HG02943 (cell line): Measurements from ENCODE around the gene PLCB2.
A peak's percentile ranks its signal among the peaks of the same experiment; 100 is the strongest.

Experiments
- ATAC-seq: cut with Tn5 transposase; IDR thresholded peaks from one replicate; pipeline ENCODE4 v1.9.1; 2021; ENCODE audit warnings: mild to moderate bottlenecking, low read depth, moderate library complexity; ENCODE audit not compliant: unreplicated experiment

The PLCB2 gene

DNA sequence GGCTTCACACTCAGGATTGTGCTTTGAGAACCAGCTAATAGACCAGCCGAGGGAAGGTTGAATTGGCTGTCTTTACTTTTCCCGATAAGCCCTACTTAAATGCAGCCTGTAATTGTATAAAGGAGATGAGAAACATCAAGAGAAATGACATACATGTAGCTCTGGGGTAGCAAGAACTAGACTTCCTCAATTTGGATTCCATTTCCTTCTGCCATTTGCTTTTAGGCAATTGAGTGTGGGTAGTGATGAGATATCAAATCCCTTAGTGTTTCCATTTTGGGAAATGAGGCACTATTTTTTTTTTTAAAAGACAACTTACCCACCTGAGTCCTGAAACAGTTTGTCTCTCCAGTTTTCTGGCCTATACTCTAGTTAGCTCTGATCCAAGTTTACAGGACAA is 18.0 kb upstream of the PLCB2 start:
- no peak for ATAC-seq

GRCh38 chr15:40325188-40325587 is 17.5 kb upstream of the PLCB2 start:
- ATAC-seq, result no peak

GRCh38 chr15:40323953-40324937 is 16.5 kb upstream of the PLCB2 start:
- no peak for ATAC-seq

GRCh38 chr15:40323239-40323952 is 15.7 kb upstream of the PLCB2 start, which contains the start of gene INAFM2:
INAFM2 (plus strand) TSS chr15:40323692; CDS start chr15:40324056, 364 bp downstream.
- ATAC-seq, result peak; percentile 79

- no peak for ATAC-seq
Measured at GRCh38 chr15:40322531-40323238, 14.9 kb upstream of the PLCB2 start.

- no peak for ATAC-seq
Measured at GRCh38 chr15:40320931-40321371, 13.2 kb upstream of the PLCB2 start.

- ATAC-seq, result no peak
Measured at GRCh38 chr15:40320409-40320808, 12.7 kb upstream of the PLCB2 start.

DNA sequence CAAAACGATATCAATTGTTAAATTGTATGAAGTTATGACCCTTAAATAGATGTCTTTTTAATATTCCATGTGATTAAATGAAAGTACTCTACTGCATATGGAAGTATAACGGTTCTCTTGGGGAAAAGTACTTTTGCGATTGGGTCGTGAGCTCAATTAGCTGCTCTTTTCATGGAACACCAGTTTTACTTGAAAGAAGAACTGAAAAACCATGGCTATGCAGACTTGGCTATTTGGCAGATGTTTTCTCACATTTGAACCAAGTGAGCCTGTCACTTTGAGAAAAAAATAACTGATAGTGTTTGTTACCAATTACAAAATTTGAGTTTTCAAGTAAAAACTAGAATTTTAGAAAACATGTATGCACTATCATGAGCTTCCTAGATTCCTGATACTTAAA is 9.8 kb upstream of the PLCB2 start:
- ATAC-seq, result no peak

GRCh38 chr15:40316931-40317330 is 9.2 kb upstream of the PLCB2 start:
- ATAC-seq, result no peak

DNA sequence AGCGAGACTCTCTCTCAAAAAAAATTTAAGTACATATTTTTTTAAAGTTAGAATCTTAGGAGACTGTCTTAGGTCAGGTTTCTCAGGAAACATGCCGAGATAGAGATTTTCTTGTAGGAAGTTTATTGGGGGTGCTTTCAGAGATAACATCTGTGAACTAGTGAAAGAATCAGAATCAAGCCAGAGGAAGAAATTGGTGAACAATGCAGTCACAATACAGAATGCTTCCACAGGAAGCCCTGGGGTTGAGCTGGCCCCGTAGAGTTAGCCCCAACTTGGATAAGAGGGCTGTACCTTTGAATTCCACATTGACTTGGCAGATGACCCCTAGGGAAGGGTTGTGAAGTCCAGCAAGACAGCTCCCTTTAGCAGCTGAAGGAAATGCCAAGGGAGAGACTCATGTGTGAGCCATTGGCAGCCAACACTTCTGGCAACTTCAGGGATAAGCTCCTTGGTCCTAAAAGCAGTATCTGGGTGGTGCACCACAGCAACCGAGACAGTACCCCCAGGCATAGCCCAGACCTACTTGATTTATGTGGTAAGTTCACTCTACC is 7.1 kb upstream of the PLCB2 start:
- no peak for ATAC-seq

DNA sequence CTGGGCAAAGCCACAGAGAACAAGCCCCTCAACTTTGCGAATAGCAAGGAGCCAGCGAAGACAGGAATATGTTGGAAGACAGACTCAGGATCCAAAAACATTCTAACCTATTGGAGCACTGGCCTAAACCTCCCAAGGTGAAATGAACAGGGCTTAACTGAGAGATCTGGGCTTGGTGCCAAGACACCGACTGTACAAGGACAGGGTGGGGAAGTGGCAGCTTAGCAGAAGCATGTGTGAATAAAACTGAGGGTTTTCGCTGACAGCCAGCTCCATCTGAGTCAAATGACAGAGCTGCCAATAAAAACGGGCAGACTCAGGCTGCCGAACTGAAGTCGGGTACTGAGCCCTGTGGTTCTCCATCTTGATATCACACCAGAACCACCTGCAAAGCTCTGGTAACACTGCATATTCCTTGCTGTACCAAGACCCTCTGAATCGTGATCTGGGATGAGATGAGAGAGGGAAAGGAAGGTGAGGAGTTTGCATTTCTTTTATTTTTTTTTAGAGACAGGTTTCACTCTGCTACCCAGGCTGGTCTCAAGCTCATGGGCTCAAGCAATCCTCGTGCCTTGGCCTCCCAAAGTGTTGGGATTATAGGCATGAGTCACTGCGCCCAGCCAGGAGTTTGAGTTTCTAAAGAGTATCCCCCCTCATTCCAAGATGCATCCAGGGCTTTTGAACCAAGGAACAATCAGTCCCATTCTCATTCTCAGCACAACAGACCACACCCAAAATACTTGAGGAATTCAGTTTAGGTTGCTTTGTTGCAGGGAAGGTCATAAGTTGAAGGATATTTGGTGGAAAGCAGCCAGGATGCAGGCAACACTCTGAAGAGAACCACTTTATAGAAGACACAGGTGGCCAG is 6.0 kb upstream of the PLCB2 start:
- ATAC-seq, result no peak

- ATAC-seq, result no peak
Measured at GRCh38 chr15:40312370-40313158, 4.8 kb upstream of the PLCB2 start.

DNA sequence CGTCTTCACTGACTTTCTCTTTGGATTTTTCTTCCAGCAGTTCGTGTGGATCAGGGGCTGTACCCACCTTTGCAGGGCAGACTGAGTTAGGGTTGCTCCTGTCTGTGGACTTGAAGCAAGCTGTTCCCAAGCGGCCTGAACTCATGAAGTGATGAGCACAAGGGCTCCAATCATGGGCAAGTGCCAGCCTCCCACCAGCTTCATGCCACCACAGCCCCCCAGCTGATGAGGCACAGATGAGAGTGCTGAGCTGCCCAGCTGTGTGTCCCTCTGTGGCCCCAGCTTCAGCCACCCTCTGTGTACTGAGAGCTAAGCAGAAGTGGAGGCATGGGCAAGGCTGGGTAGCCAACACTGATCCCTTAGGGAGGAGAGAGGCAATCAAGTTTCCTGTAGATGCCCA is 3.3 kb upstream of the PLCB2 start:
- no peak for ATAC-seq

DNA sequence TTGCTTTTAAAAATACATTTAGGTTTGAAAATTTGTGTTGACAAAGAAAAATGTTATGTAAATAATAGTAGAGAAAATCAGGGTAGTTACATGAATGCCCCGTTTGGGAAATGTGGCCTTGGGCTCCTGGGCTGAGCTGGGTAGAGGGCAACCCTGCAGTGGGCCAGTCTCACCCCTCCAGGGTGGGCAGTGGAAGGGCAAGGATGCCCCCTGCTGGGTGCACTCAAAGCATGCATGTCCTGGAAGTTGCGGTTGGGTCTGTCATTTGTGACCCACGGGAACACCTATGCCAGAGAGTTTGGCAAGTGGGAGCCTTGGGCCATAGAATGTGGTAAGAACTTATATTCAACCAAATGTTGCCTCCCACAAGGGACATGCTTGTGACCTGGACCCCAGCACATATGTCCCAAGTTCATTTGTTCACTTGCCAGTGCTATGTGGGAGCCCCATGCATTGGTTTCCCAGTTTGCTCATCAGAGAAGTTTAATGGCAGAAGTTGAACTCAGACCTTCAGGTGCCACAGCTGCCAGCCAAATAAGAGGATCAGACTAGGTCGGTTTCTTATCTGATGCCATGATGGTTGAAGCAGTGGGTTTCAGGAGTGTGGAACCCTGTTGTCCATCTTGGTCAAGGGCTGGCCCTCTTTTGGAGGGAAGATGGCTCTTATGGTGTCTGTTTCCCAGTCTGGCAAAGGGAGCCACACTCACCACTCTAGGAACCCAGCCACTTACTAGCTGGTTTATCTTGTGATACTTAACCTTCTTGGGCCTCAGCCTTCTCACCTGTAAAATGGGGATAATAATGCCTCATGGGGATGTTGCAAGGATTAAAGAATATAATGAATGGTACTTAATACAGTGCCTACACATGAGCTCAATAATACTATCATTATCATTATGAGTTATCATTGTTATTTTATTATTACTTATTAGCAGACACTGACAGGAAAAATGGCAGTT is 2.5 kb upstream of the PLCB2 start:
- ATAC-seq, result no peak

DNA sequence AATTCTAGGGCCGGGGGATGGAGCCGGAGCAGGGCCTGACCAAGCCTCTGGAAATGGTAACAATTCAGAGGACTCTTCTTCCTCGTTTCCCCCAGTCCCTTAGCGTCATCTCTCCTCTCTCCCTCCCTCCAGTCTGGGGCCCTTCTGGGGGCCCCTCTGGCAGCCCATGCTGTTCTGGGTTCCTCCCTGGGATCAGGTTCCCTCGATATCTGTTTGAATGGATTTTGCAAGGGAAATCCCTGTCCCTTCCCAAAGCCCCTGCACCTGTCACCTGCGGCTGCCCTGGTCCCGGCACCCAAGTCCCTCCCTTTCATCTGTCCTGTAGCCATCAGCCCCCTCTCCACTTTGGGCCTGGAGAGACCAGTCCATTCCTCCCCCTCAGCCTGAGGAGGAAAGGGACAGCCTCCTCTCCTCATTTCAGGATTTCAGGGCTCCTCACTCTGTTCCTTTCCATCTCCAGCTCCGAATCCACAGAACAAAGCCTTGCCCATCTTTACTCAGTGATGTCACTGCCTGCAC is 1.7 kb upstream of the PLCB2 start:
- ATAC-seq, result no peak

DNA sequence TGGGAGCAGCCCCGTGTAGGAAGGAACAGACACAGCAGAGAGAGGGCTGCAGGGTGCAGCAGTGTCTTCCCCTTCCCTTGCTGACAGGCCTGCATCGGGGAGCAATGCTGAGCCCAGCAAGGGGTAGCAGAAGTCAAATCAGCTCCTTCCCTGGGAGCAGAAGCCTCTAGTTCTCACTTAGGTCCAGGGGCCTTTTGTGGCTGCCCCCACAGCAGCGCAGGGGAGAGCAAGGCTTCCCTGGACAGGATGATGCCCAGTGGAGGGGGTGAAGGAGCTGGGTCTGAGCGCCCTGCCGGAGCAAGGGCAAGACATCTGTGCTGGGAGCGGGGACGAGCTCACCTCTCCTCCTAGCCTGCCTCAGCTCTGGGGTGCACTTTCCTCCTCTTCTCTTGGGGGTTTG is 827 bp downstream of the PLCB2 start:
- ATAC-seq, result no peak

DNA sequence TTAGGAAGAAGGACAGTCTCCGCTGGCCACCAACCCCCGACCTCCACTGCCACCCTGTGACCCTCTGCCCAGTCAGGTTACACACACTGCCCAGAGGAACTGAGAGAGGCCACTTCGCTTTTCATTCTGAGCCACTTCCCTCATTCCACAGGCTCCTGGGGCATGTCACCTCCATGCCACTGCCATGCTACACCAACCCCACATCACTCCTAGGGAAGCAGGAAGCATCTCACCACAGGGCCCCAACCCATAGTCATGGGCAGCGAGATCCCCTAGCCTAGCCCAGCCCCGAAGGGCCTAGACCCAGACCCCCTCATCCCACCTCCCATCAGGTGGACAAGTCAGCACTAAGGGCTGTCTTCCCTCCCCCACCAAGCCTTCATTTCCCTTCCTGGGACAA is 1.4 kb downstream of the PLCB2 start:
- no peak for ATAC-seq

DNA sequence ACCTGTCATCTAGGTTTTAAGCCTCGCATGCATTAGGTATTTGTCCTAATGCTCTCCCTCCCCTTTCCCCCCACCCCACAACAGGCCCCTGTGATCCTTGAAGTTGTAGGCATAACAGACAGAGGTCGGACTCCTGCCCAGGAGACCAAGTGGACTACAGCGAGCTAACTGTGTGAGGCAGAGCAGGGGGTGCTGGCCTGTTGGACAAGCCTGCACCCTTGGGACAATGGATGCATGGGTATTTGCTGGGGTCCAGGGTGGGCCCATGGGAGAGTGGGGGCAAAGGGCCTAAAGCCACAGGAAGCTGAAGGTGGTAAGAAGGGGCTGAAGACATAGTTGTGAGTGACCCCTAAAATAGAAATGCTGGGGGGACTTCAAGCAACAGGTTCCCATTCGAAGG is 2.5 kb downstream of the PLCB2 start:
- ATAC-seq, result no peak
